Fibroblast of skin of scalp (primary cell): ENCODE results near the gene ITIH3.

Experiments
- DNase-seq: peaks from one replicate; pipeline ENCODE4 v3.0.0-alpha.2; 2013

ITIH3 gene

DNA sequence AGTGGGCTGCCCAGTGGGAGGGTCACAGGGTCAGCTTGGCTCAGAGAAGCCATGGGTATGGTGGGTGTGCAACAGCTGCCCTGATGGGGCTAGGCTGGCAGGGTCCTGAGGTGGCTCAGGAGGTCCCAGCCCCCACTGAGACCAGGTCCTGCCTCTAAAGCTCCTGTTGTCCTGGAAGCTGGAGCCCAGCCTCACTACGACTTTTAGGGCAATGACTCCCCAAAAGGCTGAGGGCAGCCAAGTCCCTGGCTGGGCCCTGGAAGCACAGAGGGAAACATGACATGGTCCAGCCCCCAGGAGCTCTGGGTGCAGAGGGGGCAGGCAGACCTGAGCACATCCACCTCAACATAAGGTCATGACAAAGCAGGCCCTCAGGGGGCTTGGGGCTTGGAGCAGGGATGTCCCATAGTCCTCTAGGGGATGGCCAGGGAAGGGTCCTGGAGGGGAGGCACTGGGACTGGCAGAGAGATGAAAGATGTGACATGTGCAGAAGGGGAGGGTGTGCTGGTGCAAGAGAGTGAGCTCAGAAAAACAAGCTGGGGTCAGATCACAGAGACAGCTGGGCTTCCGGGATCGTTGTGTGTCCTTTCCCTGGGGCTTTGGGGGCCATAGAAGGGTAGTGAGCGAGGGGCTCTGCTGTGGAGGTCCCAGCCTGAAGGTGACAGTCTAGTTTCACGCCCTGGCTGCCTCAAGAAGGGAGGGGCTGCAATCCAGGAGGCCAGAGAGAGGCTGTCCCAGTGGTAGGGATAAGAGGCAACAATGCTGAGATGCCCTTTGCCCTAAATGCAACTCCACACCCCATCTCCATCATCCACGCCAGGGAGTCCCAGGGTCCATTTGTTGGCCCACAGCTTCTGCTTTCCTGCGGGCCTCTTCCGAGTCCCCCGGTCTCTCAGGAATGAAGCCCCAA, 639 bp upstream of the ITIH3 start:
- DNase-seq, result no peak

DNA sequence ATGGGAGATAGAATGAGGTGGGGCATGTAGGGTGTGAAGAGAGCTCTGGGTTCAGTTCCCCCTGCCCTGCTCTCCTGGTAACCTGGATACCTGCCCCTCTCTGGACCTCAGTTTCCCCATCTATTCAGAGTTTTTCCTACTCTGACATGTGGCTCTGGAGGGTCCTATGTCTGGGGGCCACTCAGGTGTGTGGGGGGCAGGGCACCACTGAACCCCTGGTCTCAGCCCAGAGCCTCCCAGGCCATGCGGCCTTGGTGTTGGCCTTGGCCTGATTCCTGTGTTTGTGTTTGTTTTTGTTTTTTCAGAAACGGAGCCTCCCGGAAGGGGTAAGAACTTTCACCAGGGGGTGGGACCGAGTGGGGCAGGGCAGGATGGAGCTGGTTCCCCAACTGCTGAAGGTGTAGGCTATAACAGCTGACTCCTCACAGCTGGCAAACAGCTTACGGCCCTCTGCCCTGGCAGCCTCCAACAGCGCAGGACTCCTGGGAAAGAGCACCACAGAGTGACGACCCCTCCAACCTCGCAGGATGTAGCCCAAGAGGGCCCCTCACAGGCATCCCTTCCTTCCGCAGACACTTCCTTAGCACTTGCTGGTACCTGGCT, 803 bp downstream of the ITIH3 start:
- no peak for DNase-seq

DNA sequence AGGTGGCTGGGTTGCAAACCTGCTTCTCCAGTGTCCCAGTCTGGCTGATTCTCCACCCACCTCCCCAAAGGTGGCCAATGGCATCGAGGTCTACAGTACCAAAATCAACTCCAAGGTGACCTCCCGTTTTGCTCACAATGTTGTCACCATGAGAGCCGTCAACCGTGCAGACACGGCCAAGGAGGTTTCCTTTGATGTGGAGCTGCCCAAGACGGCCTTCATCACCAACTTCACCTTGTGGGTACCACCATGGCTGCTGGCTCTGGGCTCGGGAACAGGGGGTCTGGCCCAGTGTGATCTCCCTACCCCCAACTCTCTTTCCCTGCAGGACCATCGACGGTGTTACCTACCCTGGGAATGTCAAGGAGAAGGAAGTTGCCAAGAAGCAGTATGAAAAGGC, 1.8 kb downstream of the ITIH3 start:
- no peak for DNase-seq

DNA sequence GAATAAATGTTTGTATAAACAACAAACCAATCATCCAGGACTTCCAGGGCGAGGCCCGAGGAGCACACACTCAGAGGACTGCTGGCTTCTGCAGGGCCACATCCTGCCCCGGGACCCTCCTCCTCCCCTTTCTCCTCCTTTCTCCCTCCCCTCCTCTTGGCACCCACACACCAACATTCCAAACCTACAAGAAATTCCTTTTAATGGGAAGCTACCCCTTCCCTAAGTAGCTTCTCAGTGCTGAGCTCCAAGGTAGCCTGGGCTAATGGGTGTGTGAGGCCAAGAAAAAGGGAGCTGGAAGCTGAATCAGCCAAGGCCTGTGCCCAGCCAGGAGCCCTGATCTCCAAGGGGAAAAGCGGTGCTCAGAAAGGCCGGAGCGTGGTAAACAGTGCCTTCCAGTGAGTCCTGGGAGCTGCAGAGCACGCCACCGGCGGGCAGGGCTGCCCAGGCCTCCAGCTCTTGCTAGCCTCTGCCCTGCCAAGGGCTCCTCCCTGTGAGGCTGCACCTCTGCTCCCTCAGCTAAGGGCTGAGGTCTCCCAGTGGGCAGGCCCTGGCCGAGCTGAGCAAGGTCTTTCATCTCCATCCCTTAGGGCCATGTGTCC, 3.9 kb downstream of the ITIH3 start:
- no peak for DNase-seq

DNA sequence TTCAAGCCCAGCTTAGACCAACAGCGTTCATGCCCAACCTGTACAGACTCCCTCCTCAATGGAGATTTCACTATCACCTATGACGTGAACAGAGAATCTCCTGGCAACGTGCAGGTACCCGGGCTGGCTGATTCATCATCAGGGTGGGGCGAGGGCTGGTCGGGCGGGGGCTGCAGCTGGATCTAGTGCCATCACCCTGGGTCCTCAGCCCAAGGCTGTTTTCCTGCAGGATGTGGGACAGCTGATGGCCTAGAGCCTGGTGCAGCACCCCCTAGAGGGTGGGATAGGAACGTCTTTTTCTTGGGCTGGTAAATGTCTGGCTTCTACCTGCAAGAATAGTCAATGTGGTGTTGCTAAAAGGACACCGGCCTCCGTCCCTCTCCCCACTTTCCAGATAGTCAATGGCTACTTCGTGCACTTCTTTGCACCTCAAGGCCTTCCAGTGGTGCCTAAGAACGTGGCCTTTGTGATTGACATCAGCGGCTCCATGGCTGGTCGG, 4.4 kb downstream of the ITIH3 start:
- no peak for DNase-seq

DNA sequence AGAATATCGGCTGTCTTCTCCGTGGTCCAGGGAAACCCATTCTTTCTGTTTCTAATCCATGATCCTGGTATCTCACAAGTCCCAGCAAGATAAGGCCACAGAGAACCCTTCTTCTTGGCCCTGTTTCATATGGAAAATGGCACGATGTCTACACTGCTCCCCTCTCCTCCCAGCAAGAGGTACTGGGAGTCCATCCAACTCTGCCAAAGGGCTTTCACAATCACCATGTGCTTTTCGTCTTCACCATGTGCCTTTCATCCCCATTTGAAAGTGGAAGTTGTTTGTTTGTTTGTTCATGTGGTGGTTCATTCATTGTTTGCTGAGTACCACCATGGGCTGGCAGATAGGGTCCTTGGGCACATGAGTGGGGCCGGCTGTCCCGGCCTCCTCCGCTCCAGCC, 5.5 kb downstream of the ITIH3 start:
- no peak for DNase-seq

DNA sequence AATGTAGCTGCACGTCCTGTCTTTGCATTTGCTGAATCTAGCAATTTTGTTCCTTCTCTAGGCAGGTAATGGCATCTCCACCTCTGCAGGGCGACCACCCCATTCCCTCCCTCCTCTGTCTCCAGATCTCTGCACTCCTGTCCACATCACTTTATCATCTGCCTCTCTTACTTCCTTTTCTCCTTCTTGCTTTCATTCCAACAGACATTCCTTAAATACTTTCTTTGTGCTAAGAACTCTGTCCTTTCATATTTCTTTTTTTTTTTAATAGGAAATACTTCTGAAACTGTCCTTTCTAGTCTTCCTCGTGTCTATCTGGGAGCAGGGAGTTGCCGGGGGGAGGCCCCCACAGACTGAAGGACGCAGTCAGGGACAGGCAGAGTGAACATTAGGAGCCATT, 7.2 kb downstream of the ITIH3 start:
- peak; percentile 9 for DNase-seq

DNA sequence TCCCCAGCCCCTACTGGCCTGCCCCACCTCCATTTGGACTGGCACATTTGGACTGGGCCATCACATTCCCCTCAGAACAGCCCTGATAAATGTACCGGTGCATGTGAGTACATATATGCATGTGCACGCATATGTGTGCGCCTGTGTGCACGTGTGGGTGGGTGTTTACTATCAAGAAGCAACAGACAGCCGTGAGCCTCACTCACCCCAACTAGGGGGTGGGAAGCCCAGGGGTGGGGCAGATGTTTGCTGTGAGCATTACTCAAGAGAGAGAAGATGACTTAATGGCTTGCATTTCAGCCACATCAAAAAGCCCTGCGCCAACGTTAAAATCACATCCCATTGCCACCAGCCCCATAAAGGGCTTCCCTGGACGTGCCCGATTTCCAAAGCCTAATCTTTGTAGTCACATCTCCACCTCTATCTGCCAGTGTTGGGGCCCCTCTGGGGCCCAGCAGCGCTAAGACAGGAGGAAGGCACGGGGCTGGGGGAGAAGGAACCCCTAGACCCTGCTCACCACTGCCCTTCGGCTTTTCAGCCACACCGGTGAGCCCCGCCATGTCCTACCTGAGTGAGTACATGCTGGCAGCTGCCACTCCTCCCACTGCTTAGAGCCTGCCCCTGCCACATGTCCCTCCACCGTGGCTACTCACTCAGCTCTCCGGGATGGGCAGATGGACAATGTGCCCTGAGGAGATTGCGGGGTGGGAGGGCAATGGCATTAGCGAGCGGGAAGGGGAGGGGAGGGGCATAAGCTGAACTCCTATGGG, 10.9 kb downstream of the ITIH3 start:
- DNase-seq, result no peak

DNA sequence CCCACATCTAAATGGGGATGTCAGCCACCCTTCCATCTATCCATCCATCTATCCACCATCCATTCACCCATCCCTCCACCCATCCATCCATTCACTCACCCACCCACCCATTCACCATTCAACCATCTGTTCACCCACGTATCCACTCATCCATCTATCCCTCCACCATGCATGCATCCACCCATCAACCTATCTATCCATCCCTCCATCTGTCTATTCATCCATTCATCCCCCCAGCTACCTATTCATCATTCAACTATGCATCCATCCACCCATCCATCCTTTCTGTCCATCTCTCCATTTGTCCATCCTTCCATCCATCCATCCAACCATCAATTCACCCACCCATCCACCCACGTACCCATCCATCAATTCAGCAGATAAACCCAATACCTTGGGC, 14.6 kb downstream of the ITIH3 start:
- DNase-seq, result no peak

DNA sequence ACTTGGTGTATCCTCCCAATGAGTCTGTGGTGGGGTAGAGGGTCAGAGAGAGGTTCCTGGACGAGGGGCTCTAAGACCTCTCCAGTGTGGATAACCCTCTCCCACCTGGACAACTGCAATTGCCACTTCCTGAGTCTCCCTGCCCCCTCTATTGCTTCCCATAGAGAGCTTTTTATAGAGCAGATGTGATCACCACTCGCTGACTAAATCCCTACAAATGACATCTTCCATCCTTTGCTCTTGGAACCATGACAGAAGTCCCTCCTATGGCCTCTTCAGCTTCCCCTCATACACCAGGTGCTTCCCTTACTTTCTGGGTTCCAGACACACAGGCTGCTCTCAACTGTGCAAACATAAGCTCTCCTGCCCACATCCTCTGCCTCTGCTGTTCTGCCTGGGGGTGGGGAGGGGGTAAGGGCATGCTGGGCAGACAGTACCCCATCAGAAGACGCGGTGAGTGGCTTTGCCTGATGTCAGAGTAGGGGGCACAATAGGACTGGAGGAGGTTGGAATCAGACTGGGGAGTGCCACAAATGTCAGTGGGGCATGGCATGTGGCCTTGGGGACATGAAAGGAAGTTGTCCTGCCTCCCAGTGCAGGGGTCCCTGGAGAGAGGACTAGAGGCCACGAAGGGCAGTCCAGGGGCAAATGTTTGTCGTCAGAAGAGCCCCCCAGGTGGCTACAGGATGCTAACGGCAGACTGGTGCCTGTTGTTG, 15.2 kb downstream of the ITIH3 start:
- no peak for DNase-seq

DNA sequence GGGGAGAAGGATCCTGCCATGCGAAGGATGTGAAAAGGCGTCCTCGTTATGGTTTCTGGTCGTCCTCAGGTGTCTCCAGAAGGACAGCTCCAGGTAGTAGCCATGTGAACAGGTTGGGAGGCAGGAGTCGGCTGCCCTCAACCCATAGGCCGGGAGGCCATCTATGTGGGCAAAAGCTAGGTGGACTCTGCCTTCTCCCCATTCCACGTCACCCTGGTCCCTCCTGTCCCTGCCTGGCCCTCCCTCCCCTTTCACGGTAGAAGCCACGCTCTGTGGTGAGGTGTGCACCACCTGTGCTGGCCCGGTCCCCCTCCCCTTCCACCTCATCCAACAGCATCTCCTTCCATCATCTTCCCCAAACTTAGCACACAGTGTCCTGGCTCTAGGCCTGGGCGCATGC, 16.3 kb downstream of the ITIH3 start:
- no peak for DNase-seq

DNA sequence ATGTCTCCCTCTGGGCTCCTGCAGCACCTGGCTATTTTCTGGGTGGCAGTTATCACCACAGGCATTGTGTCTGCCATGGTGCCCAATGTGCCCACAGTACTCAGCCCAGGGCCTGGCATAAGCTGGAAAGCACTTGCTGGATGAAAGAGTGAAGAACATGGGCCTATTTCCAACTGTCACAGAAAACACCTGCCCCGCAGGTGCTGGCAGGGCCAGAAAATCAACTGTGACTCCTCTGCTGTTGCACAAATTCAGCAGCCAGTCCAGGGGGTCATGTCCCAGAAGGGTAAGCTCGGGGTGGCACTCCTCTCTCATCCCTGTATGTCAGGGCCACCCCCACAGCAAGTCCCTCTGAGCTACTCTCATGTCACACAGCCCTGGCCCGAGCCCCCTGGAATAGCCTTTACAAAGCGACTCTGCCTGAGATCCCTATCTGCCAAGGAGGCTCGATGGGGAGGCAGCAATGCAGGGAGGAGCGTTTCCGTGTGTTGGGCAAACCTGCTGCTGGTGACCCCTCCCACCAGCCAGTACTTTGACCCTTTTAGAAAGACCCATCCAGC, 16.9 kb downstream of the ITIH3 start:
- no peak for DNase-seq

DNA sequence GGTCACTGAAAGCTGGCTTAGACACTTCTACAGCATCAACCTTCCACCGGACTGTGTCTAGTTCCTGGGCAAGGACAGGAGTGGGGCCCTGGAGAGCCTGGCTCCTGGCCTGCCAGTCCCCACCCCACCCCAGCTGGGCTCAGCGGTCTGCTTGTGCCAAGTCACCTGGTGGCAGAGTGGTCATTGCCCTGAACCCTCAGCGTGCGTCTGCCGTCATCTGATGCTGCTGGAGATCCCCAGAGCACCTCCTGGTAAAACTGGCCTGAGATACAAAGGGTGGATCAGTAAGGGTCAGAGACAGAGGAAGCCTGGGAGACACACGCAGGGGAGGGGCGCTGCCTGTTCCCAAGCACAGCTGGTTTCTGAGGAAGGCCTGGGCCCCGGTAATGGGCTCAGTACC, 19.2 kb downstream of the ITIH3 start:
- DNase-seq, result no peak

DNA sequence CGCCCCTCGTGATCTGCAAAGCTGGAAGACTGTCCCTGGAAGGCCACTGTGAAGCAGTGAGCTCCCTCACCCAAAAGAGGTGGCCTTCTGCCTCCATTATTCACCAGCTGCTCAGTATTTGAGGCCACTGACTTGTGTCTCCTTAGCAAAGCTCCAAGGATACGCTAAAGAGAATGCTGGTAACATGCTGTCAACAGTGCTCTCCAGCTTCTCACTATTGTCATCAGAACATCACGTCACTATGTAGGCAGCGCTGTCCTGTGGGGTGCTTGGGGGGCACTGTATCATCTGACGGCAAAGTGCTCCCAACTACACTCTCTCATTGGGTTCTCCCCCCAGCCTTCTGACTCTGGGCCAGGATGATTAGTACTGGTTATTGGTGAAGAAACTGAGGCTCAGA, 21.6 kb downstream of the ITIH3 start:
- DNase-seq, result no peak

DNA sequence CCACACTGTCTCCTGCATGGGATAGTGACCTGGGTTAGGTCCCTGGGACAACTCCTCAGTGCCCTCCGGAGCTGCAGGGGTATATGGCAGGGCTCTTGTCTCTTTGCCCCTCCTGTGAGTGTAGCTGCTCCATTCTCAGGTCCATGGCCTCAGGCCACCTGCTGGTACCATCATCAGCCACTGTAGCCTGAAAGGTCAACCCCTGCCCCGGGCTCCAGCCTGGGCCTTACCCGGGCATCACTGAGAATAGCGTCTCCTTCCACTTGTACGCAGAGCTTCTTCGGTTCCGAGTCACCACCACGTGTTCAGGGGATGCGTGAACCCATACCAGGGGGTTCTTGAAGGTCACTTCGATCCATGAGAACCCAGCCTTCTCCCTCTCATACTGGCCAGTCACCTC, 22.1 kb downstream of the ITIH3 start:
- no peak for DNase-seq

DNA sequence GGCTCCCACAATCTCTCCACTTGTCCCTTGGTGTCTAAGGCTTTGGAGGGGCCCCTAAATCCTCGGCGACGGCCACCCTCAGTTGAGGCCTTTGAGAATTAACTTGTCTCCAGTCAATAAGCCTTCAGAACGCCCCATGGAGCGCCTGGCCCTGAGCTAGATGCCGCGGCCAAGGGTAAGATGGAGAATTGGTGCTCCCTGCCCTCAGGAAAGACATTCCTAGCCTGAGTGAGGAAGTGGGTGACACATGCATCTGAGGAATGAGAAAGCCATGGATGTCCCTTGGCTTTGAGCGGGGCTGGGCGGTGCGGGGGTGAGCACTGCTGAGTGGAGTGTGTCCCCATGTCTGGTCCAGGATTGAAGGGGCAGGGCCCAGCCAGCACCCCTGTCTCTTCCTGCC, 22.6 kb downstream of the ITIH3 start:
- DNase-seq, result no peak

DNA sequence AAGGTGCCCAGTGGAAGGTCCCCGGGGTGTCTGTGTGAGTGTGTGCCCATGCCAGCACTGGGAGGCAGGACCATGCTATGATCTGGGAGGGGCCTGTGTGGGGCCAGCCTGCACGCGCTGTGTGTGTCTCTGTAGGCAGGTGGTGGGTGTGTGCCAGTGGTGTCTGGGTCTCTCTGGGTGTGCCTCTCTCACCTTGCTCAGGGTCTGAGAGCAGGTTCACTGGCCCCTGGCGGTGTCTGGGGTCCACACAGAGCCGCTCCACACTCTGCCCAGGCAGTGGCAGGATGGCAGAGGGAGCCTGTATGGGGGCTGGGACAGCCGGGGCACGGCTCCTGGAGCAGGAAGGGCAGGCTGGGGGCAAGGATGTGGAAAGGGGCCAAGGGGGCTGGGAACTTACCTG, 23.3 kb downstream of the ITIH3 start:
- DNase-seq, result no peak

DNA sequence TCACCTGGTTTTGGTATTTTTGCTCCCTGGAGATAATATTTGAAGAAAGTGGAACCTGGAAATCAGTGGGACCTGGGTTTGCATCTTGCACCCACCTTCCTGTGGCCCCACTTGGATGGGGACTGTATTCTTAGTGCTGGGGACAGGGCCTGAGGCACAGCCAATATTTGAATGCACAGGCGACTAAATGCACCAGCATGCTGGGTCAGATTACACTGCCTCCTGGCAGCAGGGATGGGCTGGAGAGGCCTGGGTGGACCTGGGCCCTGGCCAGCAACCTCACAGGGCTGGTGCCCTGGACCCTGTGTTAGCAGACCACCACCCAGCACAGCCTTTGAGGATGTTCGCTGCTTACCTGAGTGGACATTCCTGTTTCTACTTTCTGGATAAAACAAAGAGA, 25.3 kb downstream of the ITIH3 start:
- no peak for DNase-seq

DNA sequence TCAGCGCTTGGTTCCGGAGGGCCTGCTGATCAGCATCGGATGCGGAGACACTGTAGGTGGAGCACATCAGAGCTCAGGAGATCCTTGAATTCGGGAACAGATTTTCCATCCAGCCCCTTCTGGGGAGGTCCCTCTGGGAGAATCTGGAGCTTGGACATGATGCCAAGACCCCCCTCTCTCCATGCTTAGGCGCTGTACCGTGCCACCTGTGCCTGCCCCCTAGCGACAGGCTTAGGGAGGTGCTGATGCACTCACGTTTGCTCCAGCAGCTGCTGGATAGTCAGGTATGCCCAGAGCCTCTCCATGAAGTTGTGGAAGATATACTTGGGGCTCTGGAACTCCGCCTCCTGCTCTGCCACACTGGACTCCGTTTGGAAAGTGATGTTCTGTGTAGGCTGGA, 26.1 kb downstream of the ITIH3 start:
- peak; percentile 30 for DNase-seq

DNA sequence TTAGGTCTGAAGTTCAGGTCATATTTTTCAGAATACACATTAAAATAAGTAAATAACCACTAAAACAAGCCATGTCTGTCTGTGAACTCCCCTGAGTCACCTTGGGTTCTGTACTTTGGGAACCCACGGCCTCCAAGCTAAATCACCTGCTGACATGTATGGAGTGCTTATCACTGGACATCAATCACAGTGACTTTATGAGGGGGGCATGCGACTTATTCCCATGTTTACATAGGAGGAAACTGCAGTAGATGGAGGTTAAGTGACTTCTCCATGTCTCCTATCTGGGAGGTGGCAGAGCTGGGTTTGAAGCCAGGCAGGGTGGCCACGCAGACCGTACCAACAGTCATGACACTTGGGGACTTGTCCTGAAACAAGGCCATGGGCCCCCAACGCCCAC, 27.8 kb downstream of the ITIH3 start:
- no peak for DNase-seq

DNA sequence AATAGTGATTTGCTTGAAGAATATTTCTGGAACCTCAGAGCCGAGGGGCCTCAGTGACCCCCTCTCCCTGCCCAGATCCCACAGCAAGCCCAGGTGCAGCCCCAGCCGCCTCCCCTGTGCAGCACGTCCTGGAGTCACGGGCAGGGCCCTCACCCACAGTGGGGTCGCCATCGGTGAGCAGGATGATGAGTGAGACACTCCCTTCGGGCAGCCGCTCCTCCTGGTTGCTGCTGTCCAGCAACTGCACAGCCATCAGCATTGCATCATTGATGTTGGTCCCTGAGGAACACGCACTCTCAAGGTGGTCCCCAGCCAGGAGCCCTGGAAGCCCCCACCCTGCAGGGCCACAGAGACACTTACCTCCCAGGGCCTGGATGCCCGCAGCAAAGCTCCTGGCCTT, 29.4 kb downstream of the ITIH3 start:
- DNase-seq, result no peak

DNA sequence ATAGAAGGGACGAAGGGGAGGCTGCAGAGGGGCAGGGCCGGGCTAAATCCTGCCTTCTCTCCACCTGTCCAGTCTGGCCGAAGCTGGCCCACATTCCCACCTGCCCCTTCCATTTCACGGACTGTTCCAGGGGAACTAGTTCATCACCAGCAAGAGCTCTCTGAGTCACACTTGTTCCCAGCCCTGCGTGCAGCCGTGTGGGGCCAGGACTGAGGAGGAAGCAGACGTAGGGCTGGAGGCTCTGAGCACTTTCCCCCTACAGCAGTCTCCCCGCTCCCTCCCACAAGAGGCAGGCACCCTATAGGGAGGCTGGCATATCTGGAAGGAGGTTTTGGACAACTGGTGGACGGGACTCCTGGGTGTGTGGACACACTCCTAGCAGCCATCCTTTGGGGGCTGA, 32.8 kb downstream of the ITIH3 start:
- DNase-seq, result peak; percentile 27
